OCI-M1 (cell line): Measurements from ENCODE around the gene TASP1.
"Not testable (repeated sequence)": the region's sequence is repeated elsewhere in the genome, so short reads cannot be mapped to it uniquely, and the experiment has no call there.

Experiments used
- DNase-seq: peaks from one replicate; lab custom pipeline; 2025; lab: John Stamatoyannopoulos, UW

TASP1 gene

DNA sequence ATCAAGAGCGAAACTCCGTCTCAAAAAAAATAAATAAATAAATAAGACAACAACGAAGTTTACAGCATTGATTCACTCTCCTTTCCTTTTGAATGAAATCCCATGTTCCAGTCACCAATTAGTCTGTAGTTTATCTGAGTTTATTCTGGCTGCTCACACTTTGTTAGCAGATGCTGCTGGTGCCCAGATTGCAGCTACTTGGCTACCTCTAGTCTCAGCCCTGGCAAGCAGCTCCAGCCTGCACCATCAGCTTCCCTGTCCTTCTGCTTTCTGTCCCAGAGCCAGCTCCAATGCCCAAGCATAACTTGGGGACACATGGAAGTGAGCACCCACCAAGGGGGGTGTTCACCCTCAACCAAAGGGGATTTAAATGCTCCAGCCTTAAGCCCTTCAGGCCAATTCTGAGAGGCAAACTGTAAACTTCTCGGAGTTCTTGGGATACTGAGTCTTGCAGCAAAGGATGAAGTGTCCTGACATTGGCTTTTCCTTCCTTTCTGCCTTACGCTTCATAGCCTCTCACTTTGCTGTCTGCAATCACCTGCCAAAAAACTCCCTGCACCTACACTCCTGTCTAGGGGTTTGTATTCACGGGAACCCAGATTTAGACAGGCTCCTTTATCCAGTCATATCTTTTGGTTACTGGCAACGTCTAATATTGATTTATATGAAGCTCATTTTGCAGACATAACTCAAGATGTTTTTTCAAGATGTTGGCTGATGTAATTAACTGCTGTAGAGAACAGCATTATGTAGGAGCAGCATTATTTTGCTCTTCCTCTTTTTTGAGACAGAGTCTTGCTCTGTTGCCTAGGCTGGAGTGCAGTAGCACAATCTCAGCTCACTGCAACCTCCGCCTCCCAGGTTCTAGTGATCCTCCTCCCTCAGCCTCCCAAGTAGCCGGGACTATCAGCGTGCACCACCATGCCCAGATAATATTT, 9.8 kb upstream of the TASP1 start:
- DNase-seq, result peak; percentile 41

- DNase-seq, result no peak
Measured at GRCh38 chr20:13644010-13644409, 5.3 kb upstream of the TASP1 start.

DNA sequence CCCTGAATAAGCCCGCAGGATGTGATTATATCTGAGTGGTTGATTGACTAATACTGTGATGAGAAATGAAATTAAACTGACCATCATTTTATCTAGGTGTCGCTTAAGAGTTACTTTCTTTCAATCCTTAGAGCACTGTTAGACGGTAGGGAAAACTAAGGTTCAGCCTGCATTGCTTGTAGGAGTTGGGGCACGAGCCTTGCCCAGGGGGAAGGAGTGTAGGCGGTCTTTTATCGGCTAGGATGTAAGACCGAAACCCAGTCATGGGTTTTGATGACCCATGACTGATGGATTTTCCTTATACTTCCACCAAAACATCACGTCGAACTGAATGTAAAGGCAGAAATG, 392 bp upstream of the TASP1 start:
- DNase-seq, result no peak

DNA sequence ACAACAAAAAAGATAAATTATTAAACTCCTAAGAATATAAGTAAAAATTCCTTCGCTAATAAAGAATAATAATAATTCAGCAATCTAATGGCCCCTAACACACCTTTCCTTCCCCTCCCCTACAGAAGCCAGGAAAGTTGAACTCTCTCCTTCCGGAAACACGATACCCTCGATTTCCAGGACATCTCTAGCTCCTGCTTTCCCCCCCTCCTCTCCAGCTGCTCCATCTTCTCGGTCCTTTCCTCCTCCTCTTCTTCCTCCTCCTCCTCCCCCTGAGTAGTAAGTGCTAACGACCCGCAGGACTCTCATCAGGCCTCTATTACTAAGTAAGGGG, 603 bp downstream of the TASP1 start:
- DNase-seq, result peak; percentile 31

GRCh38 chr20:13632431-13632830, 6.3 kb downstream of the TASP1 start:
- no peak for DNase-seq

DNA sequence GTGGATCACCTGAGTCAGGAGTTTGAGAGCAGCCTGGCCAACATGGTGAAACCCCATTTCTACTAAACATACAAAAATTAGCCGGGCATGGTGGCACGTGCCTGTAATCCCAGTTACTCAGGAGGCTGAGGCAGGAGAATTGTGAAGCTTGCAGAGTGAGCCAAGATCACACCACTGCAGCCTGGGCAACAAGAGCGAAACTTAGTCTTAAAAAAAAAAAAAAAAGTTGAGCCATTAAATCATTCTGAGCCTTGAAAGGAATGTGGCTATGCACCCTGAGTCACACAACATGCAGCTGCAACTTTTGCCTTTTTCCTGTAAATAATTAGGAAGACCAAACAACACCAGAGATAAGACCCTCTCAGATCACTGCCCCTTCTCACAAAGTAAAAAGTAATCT, 11.2 kb downstream of the TASP1 start:
- not testable (repeated sequence) for DNase-seq

DNA sequence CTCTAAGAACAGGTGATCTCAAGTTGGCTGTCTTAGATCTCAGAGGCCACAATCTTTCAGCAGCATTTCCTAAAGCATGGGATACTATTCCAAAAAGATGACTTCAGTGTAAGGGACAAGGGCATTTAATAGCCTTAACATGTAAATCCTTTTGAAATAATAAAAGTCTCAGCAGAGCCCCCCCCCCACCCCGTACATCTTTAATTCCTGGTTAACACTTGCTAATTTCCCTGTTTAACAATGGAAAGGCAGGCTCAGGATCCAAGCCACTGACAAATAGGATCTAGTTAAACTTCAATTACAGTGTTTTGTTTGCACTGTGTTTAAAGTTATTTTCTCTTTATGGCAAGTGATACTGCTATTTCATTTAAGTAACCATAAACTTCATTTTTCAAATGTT, 12.0 kb downstream of the TASP1 start:
- no peak for DNase-seq

DNA sequence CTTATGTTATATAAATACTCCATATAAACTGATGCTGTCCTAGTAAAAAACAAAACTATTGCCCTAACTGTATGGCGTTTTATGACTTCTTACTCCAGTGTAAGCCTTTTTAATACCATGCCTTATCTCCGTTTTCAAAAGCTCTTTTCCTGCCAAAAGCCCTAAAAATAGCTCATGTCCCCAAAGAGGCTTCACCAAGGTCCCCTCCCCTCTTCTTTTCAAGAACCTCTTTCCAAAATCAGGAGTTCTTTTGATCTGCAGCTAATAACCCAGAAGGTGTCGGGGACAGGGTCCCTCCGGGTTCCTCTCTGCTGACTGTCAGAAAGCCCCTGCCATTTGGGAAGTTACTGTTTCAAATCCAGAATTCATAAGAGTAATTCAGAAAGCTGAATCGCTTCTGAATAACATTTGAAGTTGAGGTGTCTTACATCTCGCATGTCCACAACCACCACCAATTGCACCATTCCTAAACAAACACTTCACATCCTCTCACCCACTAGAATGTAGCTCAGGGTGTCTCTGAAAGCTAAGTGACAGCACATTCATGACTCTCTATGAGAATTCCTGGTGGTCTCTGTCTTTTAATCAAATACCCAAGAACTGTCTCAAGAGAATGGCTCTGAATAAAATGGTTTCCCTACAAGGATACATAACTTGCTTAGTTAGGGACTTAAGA, 13.3 kb downstream of the TASP1 start:
- no peak for DNase-seq

- not testable (repeated sequence) for DNase-seq
Measured at GRCh38 chr20:13619415-13619814, 19.3 kb downstream of the TASP1 start.

GRCh38 chr20:13618456-13618855, 20.3 kb downstream of the TASP1 start:
- not testable (repeated sequence) for DNase-seq

DNA sequence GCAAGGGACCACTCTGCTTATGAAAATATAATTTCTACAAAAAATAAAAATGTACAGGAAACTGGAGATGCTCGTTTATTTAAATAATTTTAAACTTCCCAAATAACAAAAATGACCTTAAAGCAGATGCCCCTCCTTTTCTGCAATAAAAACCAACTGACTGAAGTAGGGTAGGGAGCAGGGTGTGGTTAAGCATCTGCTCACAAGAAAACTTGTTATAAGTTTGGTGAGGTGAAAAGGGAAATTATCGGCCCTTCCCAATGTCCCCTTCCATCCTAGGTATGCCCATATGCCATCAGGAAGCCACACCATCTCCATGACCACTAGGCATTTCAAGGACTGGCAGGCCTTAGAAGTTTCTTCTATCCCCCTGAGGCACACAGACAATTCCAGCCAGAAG, 21.1 kb downstream of the TASP1 start:
- DNase-seq, result not testable (repeated sequence)

- DNase-seq, result not testable (repeated sequence)
Measured at GRCh38 chr20:13616713-13617112, 22.0 kb downstream of the TASP1 start.

GRCh38 chr20:13613917-13614316, 24.8 kb downstream of the TASP1 start:
- no peak for DNase-seq

GRCh38 chr20:13611611-13612125, 27.1 kb downstream of the TASP1 start:
- DNase-seq, result no peak

DNA sequence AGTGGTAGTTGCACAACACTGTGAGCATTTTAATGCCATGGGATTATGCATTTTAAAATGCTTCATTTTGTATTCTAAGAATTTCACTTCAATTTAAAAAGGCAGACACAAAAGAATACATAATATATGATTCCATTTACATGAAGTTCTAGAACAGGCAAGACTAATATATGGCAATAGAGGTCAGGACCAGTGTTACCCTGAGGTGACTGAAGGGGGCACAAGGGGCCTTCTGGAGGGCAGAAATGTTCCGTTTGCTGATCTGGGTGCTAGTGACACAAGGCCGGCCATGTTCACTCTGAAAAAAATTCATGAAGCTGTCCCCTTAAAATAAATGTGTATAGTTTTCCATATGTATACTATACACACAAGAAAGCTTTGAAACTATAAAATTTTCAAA, 28.5 kb downstream of the TASP1 start:
- peak; percentile 20 for DNase-seq

- no peak for DNase-seq
Measured at GRCh38 chr20:13608066-13608465, 30.7 kb downstream of the TASP1 start.

DNA sequence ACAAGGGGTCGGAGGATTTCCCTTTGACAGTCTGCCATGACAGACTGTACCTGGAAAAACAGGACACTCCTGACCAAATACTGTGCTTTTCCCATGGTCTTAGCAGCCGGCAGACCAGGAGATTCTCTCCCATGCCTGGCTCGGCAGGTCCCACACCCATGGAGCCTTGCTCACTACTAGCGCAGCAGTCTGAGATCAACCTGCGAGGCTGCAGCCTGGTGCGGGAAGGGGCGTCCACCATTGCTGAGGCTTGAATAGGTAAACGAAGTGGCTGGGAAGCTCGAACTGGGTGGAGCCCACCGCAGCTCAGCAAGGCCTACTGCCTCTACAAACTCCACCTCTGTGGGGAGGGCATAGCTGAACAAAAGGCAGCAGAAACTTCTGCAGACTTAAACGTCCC, 45.3 kb downstream of the TASP1 start:
- not testable (repeated sequence) for DNase-seq

- no peak for DNase-seq
Measured at GRCh38 chr20:13588049-13588448, 50.7 kb downstream of the TASP1 start.

DNA sequence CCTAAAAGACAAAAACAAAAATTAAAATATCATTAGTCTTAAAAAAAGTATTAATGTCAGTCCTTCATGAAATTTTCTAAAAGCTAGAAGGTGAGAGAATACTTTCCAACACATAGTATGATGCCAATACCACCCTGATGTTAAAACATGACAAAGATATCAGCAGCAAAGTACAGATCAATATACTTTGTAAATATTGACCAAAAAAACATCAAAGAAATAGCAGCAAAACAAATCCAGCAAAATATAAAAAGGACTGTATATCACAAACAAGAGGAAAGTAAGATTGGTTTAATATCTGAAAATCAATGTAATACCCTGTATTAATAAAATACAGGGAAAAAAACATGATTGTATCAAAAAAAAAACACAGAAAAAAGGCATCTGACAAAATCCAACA, 51.4 kb downstream of the TASP1 start:
- no peak for DNase-seq

- DNase-seq, result no peak
Measured at GRCh38 chr20:13586133-13586532, 52.6 kb downstream of the TASP1 start.

GRCh38 chr20:13581451-13581850, 57.3 kb downstream of the TASP1 start:
- no peak for DNase-seq

GRCh38 chr20:13580707-13581106, 58.0 kb downstream of the TASP1 start:
- DNase-seq, result no peak

GRCh38 chr20:13574071-13574470, 64.7 kb downstream of the TASP1 start:
- DNase-seq, result no peak
